Panc1 (cell line): ENCODE measurements around the gene KNDC1. TPM values are rescaled to one million over a fixed set of nuclear protein-coding genes. Genes with fewer than 3 reads are reported as not detected.

Source experiments
- ATAC-seq: fragments of 200-7000 bp; cut with Tn5 transposase; 2 replicates; pipeline ENCODE4 v1.9.1; 2020; ENCODE audit warnings: mild to moderate bottlenecking, moderate library complexity
- BruUV-seq: library from RNA; stranded (reverse); fragments of 400-500 nt; replicated peaks from 2 replicates; lab custom pipeline; 2021; lab: Mats Ljungman, UMichigan
- CTCF ChIA-PET: fragments of 300-600 bp; sonication (Branson Sonifier 250); formaldehyde crosslinking; loops from one replicate; lab custom pipeline; 2022; ENCODE audit warnings: antibody characterized with exemption; lab: Charles Lee
- POLR2A ChIA-PET: fragments of 300-600 bp; sonication (Branson Sonifier 250); formaldehyde crosslinking; loops from one replicate; lab custom pipeline; 2022; ENCODE audit warnings: antibody characterized with exemption; lab: Charles Lee
- DNase-seq: peaks from one replicate; pipeline ENCODE4 v3.0.0-alpha.2; 2010; ENCODE audit warnings: low read depth, low spot score
- H3K27ac ChIP-seq: 2 replicates; pipeline ENCODE4 v1.5.1; 2011; ENCODE audit warnings: mild to moderate bottlenecking, low read length, inconsistent platforms
- H3K27me3 ChIP-seq: fragments of 200-500 bp; sonication (Bioruptor generic); 2 replicates; pipeline ENCODE4 v1.6.0; 2014; ENCODE audit warnings: low read length, inconsistent platforms; ENCODE audit not compliant: control insufficient read depth, insufficient read depth
- H3K36me3 ChIP-seq: fragments of 200-500 bp; sonication (Bioruptor generic); 2 replicates; pipeline ENCODE4 v1.5.1; 2014; ENCODE audit warnings: inconsistent platforms, mild to moderate bottlenecking, low read length, moderate library complexity; ENCODE audit not compliant: control insufficient read depth, insufficient read depth
- H3K4me1 ChIP-seq: 2 replicates; pipeline ENCODE4 v1.5.1; 2011; ENCODE audit warnings: inconsistent platforms, mild to moderate bottlenecking, low read length, moderate library complexity; ENCODE audit not compliant: control insufficient read depth, insufficient read depth
- H3K4me3 ChIP-seq, 2 experiments: 2 replicates each; pipeline ENCODE4 v1.5.1; 2011 to 2012; ENCODE audit warnings: low read depth in 2 of 2, low read length in 2 of 2, mild to moderate bottlenecking in 2 of 2, inconsistent platforms in 1 of 2, moderate library complexity in 1 of 2
- H3K9me3 ChIP-seq: fragments of 200-500 bp; sonication (Bioruptor generic); 2 replicates; pipeline ENCODE4 v1.5.1; 2014; ENCODE audit warnings: low read depth, mild to moderate bottlenecking, inconsistent platforms, low read length, moderate library complexity; ENCODE audit not compliant: control insufficient read depth, insufficient read depth
- POLR2AphosphoS5 ChIP-seq: IDR thresholded peaks from 2 replicates; pipeline ENCODE4 v1.6.1; 2012; ENCODE audit warnings: mild to moderate bottlenecking, low read depth, low read length, moderate library complexity
- SIN3A ChIP-seq: IDR thresholded peaks from 2 replicates; pipeline ENCODE4 v1.6.1; 2012; ENCODE audit warnings: low read depth, mild to moderate bottlenecking, low read length, moderate library complexity, borderline replicate concordance; ENCODE audit not compliant: insufficient read depth
- TCF7L2 ChIP-seq: IDR thresholded peaks from 2 replicates; pipeline ENCODE4 v1.6.1; 2011; ENCODE audit warnings: mild to moderate bottlenecking, low read depth, low read length, inconsistent platforms
- in situ Hi-C: cut with HindIII; loops from 2 replicates; pipeline ENCODE4 v1.10.0; 2016; ENCODE audit warnings: low sequenced_read_pairs, low pct_unique_long_range_greater_than_20kb
- intact Hi-C: fragments of 100-400 bp; cut with micrococcal nuclease; formaldehyde crosslinking; loops from one replicate; pipeline ENCODE4 v1.10.0; 2022; ENCODE audit not compliant: unreplicated experiment
- total RNA-seq: library from RNA; stranded (reverse); gene quantifications from one replicate; pipeline ENCODE4 v1.2.1, GENCODE V29; 2021; ENCODE audit not compliant: unreplicated experiment
- TF ChIP-seq, protein P1 (sequence below), 2 experiments: IDR thresholded peaks; 2 replicates each; pipeline ENCODE4 v1.6.1; 2011 to 2012; ENCODE audit warnings: low read depth in 2 of 2, control low read depth in 1 of 2, low read length in 1 of 2, mild to moderate bottlenecking in 1 of 2, moderate library complexity in 1 of 2; ENCODE audit not compliant: insufficient read depth in 1 of 2
- TF ChIP-seq, protein P2 (sequence below): fragments of 450-650 bp; IDR thresholded peaks from 2 replicates; pipeline ENCODE4 v1.5.1; 2017; ENCODE audit warnings: mild to moderate bottlenecking

Gene KNDC1
- total RNA-seq, 1 experiment from 2014 or later, result 2.6 TPM

DNA sequence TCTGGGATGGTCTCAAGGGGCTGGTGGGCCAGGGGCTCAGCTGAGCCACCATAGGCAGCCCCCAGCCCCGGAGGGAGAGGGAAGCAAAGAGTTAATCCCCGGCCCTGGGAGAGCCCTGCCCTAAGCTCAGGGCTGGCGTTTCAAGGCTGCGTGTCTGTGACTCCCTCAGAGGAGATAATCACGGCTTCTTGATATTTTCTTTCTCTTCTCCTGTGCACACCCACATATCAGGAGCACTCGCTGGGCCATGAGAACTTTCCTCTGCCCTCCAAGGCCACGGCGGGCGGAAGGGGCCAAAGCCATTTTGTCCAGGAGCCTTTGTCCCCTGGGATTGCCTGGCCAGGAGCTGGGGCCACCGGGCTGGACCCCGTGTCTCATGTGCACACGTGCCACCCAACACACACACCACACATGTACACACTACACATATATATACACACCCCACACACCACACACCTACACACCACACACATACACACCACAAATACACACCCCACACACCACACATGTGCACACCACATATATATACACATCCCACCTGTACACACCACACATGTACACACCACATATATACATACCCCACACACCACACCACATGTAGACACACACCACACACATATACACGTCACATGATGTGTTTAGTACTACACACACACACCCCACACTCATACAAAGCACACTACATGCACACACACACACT lies 94.6 kb downstream of the KNDC1 start:
- no peaks in the 10 kb centered on the region for H3K27me3 ChIP-seq
- POLR2A ChIA-PET, result no interaction called here
- no TSS peak for BruUV-seq
- TF ChIP-seq POLR2AphosphoS5, result no peak
- no peak for TF ChIP-seq TCF7L2
- no peak for TF ChIP-seq SIN3A
- TF ChIP-seq, protein P1, sequence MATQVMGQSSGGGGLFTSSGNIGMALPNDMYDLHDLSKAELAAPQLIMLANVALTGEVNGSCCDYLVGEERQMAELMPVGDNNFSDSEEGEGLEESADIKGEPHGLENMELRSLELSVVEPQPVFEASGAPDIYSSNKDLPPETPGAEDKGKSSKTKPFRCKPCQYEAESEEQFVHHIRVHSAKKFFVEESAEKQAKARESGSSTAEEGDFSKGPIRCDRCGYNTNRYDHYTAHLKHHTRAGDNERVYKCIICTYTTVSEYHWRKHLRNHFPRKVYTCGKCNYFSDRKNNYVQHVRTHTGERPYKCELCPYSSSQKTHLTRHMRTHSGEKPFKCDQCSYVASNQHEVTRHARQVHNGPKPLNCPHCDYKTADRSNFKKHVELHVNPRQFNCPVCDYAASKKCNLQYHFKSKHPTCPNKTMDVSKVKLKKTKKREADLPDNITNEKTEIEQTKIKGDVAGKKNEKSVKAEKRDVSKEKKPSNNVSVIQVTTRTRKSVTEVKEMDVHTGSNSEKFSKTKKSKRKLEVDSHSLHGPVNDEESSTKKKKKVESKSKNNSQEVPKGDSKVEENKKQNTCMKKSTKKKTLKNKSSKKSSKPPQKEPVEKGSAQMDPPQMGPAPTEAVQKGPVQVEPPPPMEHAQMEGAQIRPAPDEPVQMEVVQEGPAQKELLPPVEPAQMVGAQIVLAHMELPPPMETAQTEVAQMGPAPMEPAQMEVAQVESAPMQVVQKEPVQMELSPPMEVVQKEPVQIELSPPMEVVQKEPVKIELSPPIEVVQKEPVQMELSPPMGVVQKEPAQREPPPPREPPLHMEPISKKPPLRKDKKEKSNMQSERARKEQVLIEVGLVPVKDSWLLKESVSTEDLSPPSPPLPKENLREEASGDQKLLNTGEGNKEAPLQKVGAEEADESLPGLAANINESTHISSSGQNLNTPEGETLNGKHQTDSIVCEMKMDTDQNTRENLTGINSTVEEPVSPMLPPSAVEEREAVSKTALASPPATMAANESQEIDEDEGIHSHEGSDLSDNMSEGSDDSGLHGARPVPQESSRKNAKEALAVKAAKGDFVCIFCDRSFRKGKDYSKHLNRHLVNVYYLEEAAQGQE (IDR thresholded peaks at IDR 0.05; ENCODE audit: insufficient read depth in 1 of 2, low read depth in 2 of 2, low read length in 1 of 2), result no peak
- TF ChIP-seq, protein P2, sequence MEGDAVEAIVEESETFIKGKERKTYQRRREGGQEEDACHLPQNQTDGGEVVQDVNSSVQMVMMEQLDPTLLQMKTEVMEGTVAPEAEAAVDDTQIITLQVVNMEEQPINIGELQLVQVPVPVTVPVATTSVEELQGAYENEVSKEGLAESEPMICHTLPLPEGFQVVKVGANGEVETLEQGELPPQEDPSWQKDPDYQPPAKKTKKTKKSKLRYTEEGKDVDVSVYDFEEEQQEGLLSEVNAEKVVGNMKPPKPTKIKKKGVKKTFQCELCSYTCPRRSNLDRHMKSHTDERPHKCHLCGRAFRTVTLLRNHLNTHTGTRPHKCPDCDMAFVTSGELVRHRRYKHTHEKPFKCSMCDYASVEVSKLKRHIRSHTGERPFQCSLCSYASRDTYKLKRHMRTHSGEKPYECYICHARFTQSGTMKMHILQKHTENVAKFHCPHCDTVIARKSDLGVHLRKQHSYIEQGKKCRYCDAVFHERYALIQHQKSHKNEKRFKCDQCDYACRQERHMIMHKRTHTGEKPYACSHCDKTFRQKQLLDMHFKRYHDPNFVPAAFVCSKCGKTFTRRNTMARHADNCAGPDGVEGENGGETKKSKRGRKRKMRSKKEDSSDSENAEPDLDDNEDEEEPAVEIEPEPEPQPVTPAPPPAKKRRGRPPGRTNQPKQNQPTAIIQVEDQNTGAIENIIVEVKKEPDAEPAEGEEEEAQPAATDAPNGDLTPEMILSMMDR, result no peak
- no peak for DNase-seq
- no peak for ATAC-seq
- in situ Hi-C loops (no loop called here), intact Hi-C loops (no loop called here)
- H3K9me3 ChIP-seq, result no peaks in the 10 kb centered on the region
- no peak overlapping the region for H3K4me3 ChIP-seq
- no peak overlapping the region for H3K27ac ChIP-seq
- H3K4me1 ChIP-seq, result peaks cover 25% of the 10 kb centered on the region
- H3K36me3 ChIP-seq, result no peaks in the 10 kb centered on the region
- CTCF ChIA-PET, result no interaction called here

- peaks cover 31% of the 10 kb centered on the region for H3K4me1 ChIP-seq
- no TSS peak for BruUV-seq
- in situ Hi-C loops, result no loop called here
- TF ChIP-seq, protein P1 (IDR thresholded peaks at IDR 0.05; ENCODE audit: insufficient read depth in 1 of 2, low read depth in 2 of 2, low read length in 1 of 2), result no peak
- TF ChIP-seq POLR2AphosphoS5, result no peak
- TF ChIP-seq SIN3A, result no peak
- TF ChIP-seq TCF7L2, result no peak
- TF ChIP-seq, protein P2, result no peak
- no peaks in the 10 kb centered on the region for H3K36me3 ChIP-seq
- H3K4me3 ChIP-seq, result no peak overlapping the region
- H3K27me3 ChIP-seq, result no peaks in the 10 kb centered on the region
- no peaks in the 10 kb centered on the region for H3K9me3 ChIP-seq
- ChIA-PET CTCF (no interaction called here), POLR2A (no interaction called here)
- ATAC-seq (no peak), DNase-seq (no peak)
- H3K27ac ChIP-seq, result no peak overlapping the region
- intact Hi-C loops, result no loop called here
These were observed 95.3 kb downstream of the KNDC1 start for GRCh38 chr10:133255323-133255722.
